Mesenchymal stem cell (in vitro differentiated cells and primary cell): ENCODE data around the gene NXPH4.

Experiments used
- DNase-seq: peaks from one replicate; pipeline ENCODE4 v3.0.0-alpha.2; 2013
- H2AFZ ChIP-seq: one replicate; pipeline ENCODE4 v1.6.1; 2013; ENCODE audit warnings: low read depth, mild to moderate bottlenecking, control low read depth, inconsistent platforms, low read length, moderate library complexity
- H2AK5ac ChIP-seq: 2 replicates; pipeline ENCODE4 v1.6.1; 2013; ENCODE audit warnings: low read length, moderate library complexity, mild to moderate bottlenecking, inconsistent platforms; ENCODE audit not compliant: severe bottlenecking
- H2BK120ac ChIP-seq: one replicate; pipeline ENCODE4 v1.6.1; 2013; ENCODE audit warnings: low read depth, mild to moderate bottlenecking, inconsistent platforms, low read length, moderate library complexity
- H2BK12ac ChIP-seq, 2 experiments: one replicate each; pipeline ENCODE4 v1.6.1; 2013; ENCODE audit warnings: inconsistent platforms in 2 of 2, low read length in 2 of 2, mild to moderate bottlenecking in 2 of 2, moderate library complexity in 2 of 2, control low read depth in 1 of 2
- H2BK15ac ChIP-seq: one replicate; pipeline ENCODE4 v1.6.1; 2013; ENCODE audit warnings: mild to moderate bottlenecking, low read depth, inconsistent platforms; ENCODE audit not compliant: poor library complexity, severe bottlenecking
- H2BK5ac ChIP-seq: 2 replicates; pipeline ENCODE4 v1.6.1; 2013; ENCODE audit warnings: low read depth, mild to moderate bottlenecking, low read length, control low read depth, inconsistent platforms; ENCODE audit not compliant: poor library complexity, severe bottlenecking
- H3K14ac ChIP-seq, 2 experiments: one replicate each; pipeline ENCODE4 v1.6.1; 2013; ENCODE audit warnings: inconsistent platforms in 2 of 2, low read length in 2 of 2, control low read depth in 1 of 2, mild to moderate bottlenecking in 1 of 2, moderate library complexity in 1 of 2
- H3K18ac ChIP-seq, 2 experiments: one replicate each; pipeline ENCODE4 v1.6.1; 2013; ENCODE audit warnings: inconsistent platforms in 2 of 2, low read length in 2 of 2, control low read depth in 1 of 2, low read depth in 1 of 2, mild to moderate bottlenecking in 1 of 2
- H3K23ac ChIP-seq, 2 experiments: one replicate each; pipeline ENCODE4 v1.6.1; 2013; ENCODE audit warnings: inconsistent platforms in 2 of 2, low read length in 2 of 2, mild to moderate bottlenecking in 2 of 2, moderate library complexity in 2 of 2, control low read depth in 1 of 2
- H3K27ac ChIP-seq: 2 replicates; pipeline ENCODE4 v1.5.1; 2013; ENCODE audit warnings: mild to moderate bottlenecking, moderate library complexity, low read length, control low read depth, inconsistent platforms; ENCODE audit not compliant: poor library complexity, severe bottlenecking
- H3K27me3 ChIP-seq, 2 experiments: 2 replicates each; pipeline versions ENCODE4 v1.6.1 to v1.7.0; 2013; ENCODE audit warnings: low read length in 2 of 2, mild to moderate bottlenecking in 2 of 2, moderate library complexity in 2 of 2, control low read depth in 1 of 2, inconsistent platforms in 1 of 2; ENCODE audit not compliant: control insufficient read depth in 1 of 2, insufficient read depth in 1 of 2
- H3K36me3 ChIP-seq, 2 experiments: 2 replicates each; pipeline versions ENCODE4 v1.6.1 to v1.7.0; 2013; ENCODE audit warnings: low read length in 2 of 2, control low read depth in 1 of 2, inconsistent platforms in 1 of 2, low read depth in 1 of 2, mild to moderate bottlenecking in 1 of 2; ENCODE audit not compliant: insufficient read depth in 2 of 2, control insufficient read depth in 1 of 2
- H3K4ac ChIP-seq, 2 experiments: one replicate each; pipeline ENCODE4 v1.6.1; 2013; ENCODE audit warnings: inconsistent platforms in 2 of 2, low read length in 2 of 2, mild to moderate bottlenecking in 2 of 2, moderate library complexity in 2 of 2, control low read depth in 1 of 2, low read depth in 1 of 2
- H3K4me1 ChIP-seq: 2 replicates; pipeline ENCODE4 v1.6.1; 2013; ENCODE audit warnings: low read depth, low read length, control low read depth; ENCODE audit not compliant: control insufficient read depth, insufficient read depth
- H3K4me2 ChIP-seq: 2 replicates; pipeline ENCODE4 v1.6.1; 2013; ENCODE audit warnings: low read length, mild to moderate bottlenecking, inconsistent platforms; ENCODE audit not compliant: poor library complexity, severe bottlenecking
- H3K4me3 ChIP-seq, 2 experiments: 2 replicates each; pipeline versions ENCODE4 v1.5.1 to v1.7.0; 2013; ENCODE audit warnings: low read length in 2 of 2, mild to moderate bottlenecking in 2 of 2, control low read depth in 1 of 2, low read depth in 1 of 2; ENCODE audit not compliant: insufficient read depth in 1 of 2
- H3K79me1 ChIP-seq: replicated peaks from 2 replicates; pipeline ENCODE4 v1.6.1; 2013; ENCODE audit warnings: mild to moderate bottlenecking, control low read depth, low read length, inconsistent platforms; ENCODE audit not compliant: poor library complexity, severe bottlenecking
- H3K9ac ChIP-seq: 2 replicates; pipeline ENCODE4 v1.7.0; 2013; ENCODE audit warnings: mild to moderate bottlenecking, low read length, moderate library complexity
- H3K9me3 ChIP-seq: 2 replicates; pipeline ENCODE4 v1.7.0; 2013; ENCODE audit warnings: mild to moderate bottlenecking, low read length; ENCODE audit not compliant: control insufficient read depth
- H4K8ac ChIP-seq: one replicate; pipeline ENCODE4 v1.6.1; 2013; ENCODE audit warnings: inconsistent platforms, mild to moderate bottlenecking, low read length, moderate library complexity
- H4K91ac ChIP-seq: one replicate; pipeline ENCODE4 v1.6.1; 2013; ENCODE audit warnings: mild to moderate bottlenecking, low read length, inconsistent platforms
- WGBS: methylation state at CpG from one replicate; pipeline ENCODE4 v1.1.7; 2013; ENCODE audit warnings: mixed read lengths; 5-methylcytosine and 5-hydroxymethylcytosine counted together

The NXPH4 gene

GRCh38 chr12:57237932-57238853, 21.6 kb downstream of the NXPH4 start:
- H3K9ac ChIP-seq: peak overlapping the region; percentile 69
- WGBS: 2% methylated on average over 54 of the region's 63 CpGs

GRCh38 chr12:57238854-57239554, 22.4 kb downstream of the NXPH4 start:
- Histone ChIP-seq H3K4me1 (peaks cover 53% of the 10 kb centered on the region), H2BK120ac (peak overlapping the region; percentile 74), H3K9me3 (no peaks in the 10 kb centered on the region), H3K4ac (peak overlapping the region in 1 of 2 experiments; percentile 42), H3K36me3 (peaks cover 11 to 25% of the 10 kb centered on the region in 2 experiments), H2BK5ac (no peak overlapping the region), H2AK5ac (no peak overlapping the region), H3K27ac (no peak overlapping the region), H2BK12ac (no peak overlapping the region), H2BK15ac (peak overlapping the region; percentile 64), H3K9ac (peak overlapping the region; percentile 88), H2AFZ (peak overlapping the region; percentile 54), H4K8ac (peak overlapping the region; percentile 93), H3K79me1 (peaks cover 2% of the 10 kb centered on the region), H3K14ac (peak overlapping the region in 1 of 2 experiments; percentile 44), H3K18ac (peak overlapping the region; percentile 54 to 73), H3K27me3 (peaks cover 42 to 76% of the 10 kb centered on the region in 2 experiments), H4K91ac (peak overlapping the region; percentile 68), H3K4me3 (peak overlapping the region; percentile 47 to 81), H3K23ac (peak overlapping the region in 1 of 2 experiments; percentile 81), H3K4me2 (peak overlapping the region; percentile 84)
- WGBS: 3% methylated on average over 28 of the region's 47 CpGs
- DNase-seq: peak; percentile 90

More at GRCh38 chr12:57237932-57238853, 21.6 kb downstream of the NXPH4 start:
- Histone ChIP-seq H3K27ac (no peak overlapping the region), H3K4ac (no peak overlapping the region), H2AFZ (peak overlapping the region; percentile 21), H3K27me3 (peaks cover 39 to 72% of the 10 kb centered on the region in 2 experiments), H3K4me3 (peak overlapping the region; percentile 23 to 81), H3K23ac (no peak overlapping the region), H3K18ac (peak overlapping the region in 1 of 2 experiments; percentile 37), H3K9me3 (no peaks in the 10 kb centered on the region), H3K4me2 (peak overlapping the region; percentile 84), H2BK15ac (no peak overlapping the region), H3K36me3 (peaks cover 18 to 33% of the 10 kb centered on the region in 2 experiments), H3K79me1 (peaks cover 4% of the 10 kb centered on the region), H4K91ac (no peak overlapping the region), H2BK12ac (no peak overlapping the region), H4K8ac (peak overlapping the region; percentile 93), H2AK5ac (no peak overlapping the region), H3K4me1 (peaks cover 48% of the 10 kb centered on the region), H2BK5ac (no peak overlapping the region), H2BK120ac (no peak overlapping the region), H3K14ac (no peak overlapping the region)
- DNase-seq: peak; percentile 38

GRCh38 chr12:57239587-57240065, 23.0 kb downstream of the NXPH4 start:
- Histone ChIP-seq H3K4me3 (peak overlapping the region; percentile 50 to 81), H3K36me3 (peaks cover 5 to 18% of the 10 kb centered on the region in 2 experiments), H3K4me2 (peak overlapping the region; percentile 98), H3K79me1 (no peaks in the 10 kb centered on the region), H2BK120ac (peak overlapping the region; percentile 25), H3K9me3 (no peaks in the 10 kb centered on the region), H2BK12ac (no peak overlapping the region), H3K27me3 (peaks cover 48 to 82% of the 10 kb centered on the region in 2 experiments), H3K27ac (no peak overlapping the region), H2AFZ (no peak overlapping the region), H4K8ac (peak overlapping the region; percentile 5), H3K14ac (no peak overlapping the region), H3K18ac (peak overlapping the region; percentile 54 to 73), H4K91ac (peak overlapping the region; percentile 41), H3K4me1 (peaks cover 53% of the 10 kb centered on the region), H2AK5ac (no peak overlapping the region), H2BK5ac (no peak overlapping the region), H3K9ac (peak overlapping the region; percentile 88), H3K23ac (no peak overlapping the region), H2BK15ac (no peak overlapping the region), H3K4ac (peak overlapping the region; percentile 7 to 42)
- no peak for DNase-seq
- WGBS: 5% methylated on average over 14 of the region's 14 CpGs
